Measurements from ENCODE around the gene AKAIN1.

Gene AKAIN1

GRCh38 chr18:5104246-5104645 lies 92.8 kb downstream of the AKAIN1 start:
- Histone ChIP-seq H3F3A (ENCODE audit: insufficient read depth) (no peaks in the 10 kb centered on the region), H3K9me2 (replicated peaks; ENCODE audit: insufficient read depth, low read length) (no peaks in the 10 kb centered on the region), H2AFZ (ENCODE audit: low read depth, low read length, severe bottlenecking) (no peak overlapping the region), H3K9me3 (ENCODE audit: insufficient read depth, low read length) (no peaks in the 10 kb centered on the region), H3K79me2 (ENCODE audit: insufficient read depth, low read length) (no peaks in the 10 kb centered on the region), H4K20me1 (ENCODE audit: low read depth, low read length) (no peaks in the 10 kb centered on the region), H3K4me2 (ENCODE audit: low read depth, low read length, poor library complexity, severe bottlenecking) (no peak overlapping the region), H3K4me3 (ENCODE audit: insufficient read depth, low read length, poor library complexity, severe bottlenecking) (no peak overlapping the region), H3K27me3 (ENCODE audit: low read length) (no peaks in the 10 kb centered on the region), H3K27ac (ENCODE audit: low read depth, low read length) (no peak overlapping the region), H3K36me3 (ENCODE audit: low read length) (no peaks in the 10 kb centered on the region), H3K9ac (ENCODE audit: low read length) (no peak overlapping the region)
- TF ChIP-seq, protein P1, sequence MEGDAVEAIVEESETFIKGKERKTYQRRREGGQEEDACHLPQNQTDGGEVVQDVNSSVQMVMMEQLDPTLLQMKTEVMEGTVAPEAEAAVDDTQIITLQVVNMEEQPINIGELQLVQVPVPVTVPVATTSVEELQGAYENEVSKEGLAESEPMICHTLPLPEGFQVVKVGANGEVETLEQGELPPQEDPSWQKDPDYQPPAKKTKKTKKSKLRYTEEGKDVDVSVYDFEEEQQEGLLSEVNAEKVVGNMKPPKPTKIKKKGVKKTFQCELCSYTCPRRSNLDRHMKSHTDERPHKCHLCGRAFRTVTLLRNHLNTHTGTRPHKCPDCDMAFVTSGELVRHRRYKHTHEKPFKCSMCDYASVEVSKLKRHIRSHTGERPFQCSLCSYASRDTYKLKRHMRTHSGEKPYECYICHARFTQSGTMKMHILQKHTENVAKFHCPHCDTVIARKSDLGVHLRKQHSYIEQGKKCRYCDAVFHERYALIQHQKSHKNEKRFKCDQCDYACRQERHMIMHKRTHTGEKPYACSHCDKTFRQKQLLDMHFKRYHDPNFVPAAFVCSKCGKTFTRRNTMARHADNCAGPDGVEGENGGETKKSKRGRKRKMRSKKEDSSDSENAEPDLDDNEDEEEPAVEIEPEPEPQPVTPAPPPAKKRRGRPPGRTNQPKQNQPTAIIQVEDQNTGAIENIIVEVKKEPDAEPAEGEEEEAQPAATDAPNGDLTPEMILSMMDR (IDR thresholded peaks at IDR 0.05; ENCODE audit: insufficient read depth, low read length, poor library complexity, severe bottlenecking), result no peak
- no peak for TF ChIP-seq EZH2phosphoT487 (conservative IDR thresholded peaks at IDR 0.05; ENCODE audit: low read length)

DNA sequence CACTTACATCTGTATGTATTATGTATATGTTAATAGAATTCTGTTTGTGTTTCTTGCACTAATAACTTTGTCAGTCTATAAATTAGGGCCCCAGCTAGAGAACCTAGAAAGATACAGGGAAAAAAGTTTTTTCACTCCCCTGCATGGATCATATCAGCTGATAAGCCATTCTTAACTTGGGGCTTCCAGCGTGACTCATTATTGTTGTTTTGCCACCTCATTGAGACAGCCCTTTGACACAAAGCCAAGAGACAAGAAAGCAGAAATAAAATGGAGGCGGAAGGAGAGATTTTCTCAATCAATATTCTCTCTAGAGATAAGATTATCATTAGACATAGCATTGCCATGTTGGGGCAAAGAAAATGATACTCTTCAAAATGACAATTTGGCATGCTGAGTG lies 93.4 kb downstream of the AKAIN1 start:
- Histone ChIP-seq H3K27ac (ENCODE audit: low read depth, low read length) (no peak overlapping the region), H3K4me2 (ENCODE audit: low read depth, low read length, poor library complexity, severe bottlenecking) (no peak overlapping the region), H3K27me3 (ENCODE audit: low read length) (no peaks in the 10 kb centered on the region), H3K9me3 (ENCODE audit: insufficient read depth, low read length) (no peaks in the 10 kb centered on the region), H3K9me2 (replicated peaks; ENCODE audit: insufficient read depth, low read length) (no peaks in the 10 kb centered on the region), H2AFZ (ENCODE audit: low read depth, low read length, severe bottlenecking) (no peak overlapping the region), H3F3A (ENCODE audit: insufficient read depth) (no peaks in the 10 kb centered on the region), H4K20me1 (ENCODE audit: low read depth, low read length) (no peaks in the 10 kb centered on the region), H3K79me2 (ENCODE audit: insufficient read depth, low read length) (no peaks in the 10 kb centered on the region), H3K36me3 (ENCODE audit: low read length) (no peaks in the 10 kb centered on the region), H3K4me3 (ENCODE audit: insufficient read depth, low read length, poor library complexity, severe bottlenecking) (no peak overlapping the region), H3K9ac (ENCODE audit: low read length) (no peak overlapping the region)
- no peak for TF ChIP-seq EZH2phosphoT487 (conservative IDR thresholded peaks at IDR 0.05; ENCODE audit: low read length)
- TF ChIP-seq, protein P1 (IDR thresholded peaks at IDR 0.05; ENCODE audit: insufficient read depth, low read length, poor library complexity, severe bottlenecking), result no peak

DNA sequence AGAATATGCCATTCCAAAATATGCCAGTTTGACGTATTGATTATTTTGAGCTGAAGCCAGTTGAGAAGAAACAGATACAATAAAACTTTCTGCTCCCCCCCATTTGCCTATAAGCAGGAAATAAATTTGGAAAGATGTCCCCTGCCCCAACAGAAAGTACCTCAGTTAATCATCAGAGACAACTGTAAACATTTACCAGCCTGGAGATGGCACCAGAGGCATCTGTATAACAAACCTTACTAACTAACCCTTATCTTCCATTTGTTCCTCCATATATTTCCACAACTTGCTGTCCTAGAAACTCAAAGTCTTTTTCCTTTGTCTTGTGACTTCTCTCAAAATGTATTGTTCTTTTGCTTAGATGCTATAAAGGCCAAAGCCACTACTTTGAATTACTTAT lies 93.8 kb downstream of the AKAIN1 start:
- Histone ChIP-seq H4K20me1 (ENCODE audit: low read depth, low read length) (no peaks in the 10 kb centered on the region), H3K9ac (ENCODE audit: low read length) (no peak overlapping the region), H3K27ac (ENCODE audit: low read depth, low read length) (no peak overlapping the region), H3K9me2 (replicated peaks; ENCODE audit: insufficient read depth, low read length) (no peaks in the 10 kb centered on the region), H3K79me2 (ENCODE audit: insufficient read depth, low read length) (no peaks in the 10 kb centered on the region), H3K9me3 (ENCODE audit: insufficient read depth, low read length) (no peaks in the 10 kb centered on the region), H3K36me3 (ENCODE audit: low read length) (no peaks in the 10 kb centered on the region), H3F3A (ENCODE audit: insufficient read depth) (no peaks in the 10 kb centered on the region), H3K4me2 (ENCODE audit: low read depth, low read length, poor library complexity, severe bottlenecking) (no peak overlapping the region), H3K4me3 (ENCODE audit: insufficient read depth, low read length, poor library complexity, severe bottlenecking) (no peak overlapping the region), H2AFZ (ENCODE audit: low read depth, low read length, severe bottlenecking) (no peak overlapping the region), H3K27me3 (ENCODE audit: low read length) (no peaks in the 10 kb centered on the region)
- TF ChIP-seq EZH2phosphoT487 (conservative IDR thresholded peaks at IDR 0.05; ENCODE audit: low read length), result no peak
- TF ChIP-seq, protein P1 (IDR thresholded peaks at IDR 0.05; ENCODE audit: insufficient read depth, low read length, poor library complexity, severe bottlenecking), result no peak

Data from SU-DHL-6 (cell line).